Activated naive CD4-positive, alpha-beta T cell treated with Interleukin-2 at 50 U/mL for 16 hours (primary cell): Measurements from ENCODE around the gene ECE1.
"Not testable (repeated sequence)": the region's sequence is repeated elsewhere in the genome, so short reads cannot be mapped to it uniquely, and the experiment has no call there.

Experiments
- DNase-seq: peaks from one replicate; pipeline ENCODE4 v3.0.0-alpha.2; 2020

The ECE1 gene

GRCh38 chr1:21175324-21175669, 115.0 kb downstream of the ECE1 start:
- DNase-seq: peak; percentile 30

- no peak for DNase-seq
Observed at GRCh38 chr1:21174654-21175323, 115.5 kb downstream of the ECE1 start.

GRCh38 chr1:21174230-21174629, 116.0 kb downstream of the ECE1 start:
- no peak for DNase-seq

GRCh38 chr1:21173096-21173495, 117.2 kb downstream of the ECE1 start:
- DNase-seq: not testable (repeated sequence)

GRCh38 chr1:21170837-21171236, 119.4 kb downstream of the ECE1 start:
- DNase-seq: not testable (repeated sequence)

GRCh38 chr1:21168444-21168843, 121.8 kb downstream of the ECE1 start:
- no peak for DNase-seq
